ENCODE results near the gene RASA4B.
"Not testable (repeated sequence)": the region's sequence is repeated elsewhere in the genome, so short reads cannot be mapped to it uniquely, and the experiment has no call there.

The RASA4B gene

DNA sequence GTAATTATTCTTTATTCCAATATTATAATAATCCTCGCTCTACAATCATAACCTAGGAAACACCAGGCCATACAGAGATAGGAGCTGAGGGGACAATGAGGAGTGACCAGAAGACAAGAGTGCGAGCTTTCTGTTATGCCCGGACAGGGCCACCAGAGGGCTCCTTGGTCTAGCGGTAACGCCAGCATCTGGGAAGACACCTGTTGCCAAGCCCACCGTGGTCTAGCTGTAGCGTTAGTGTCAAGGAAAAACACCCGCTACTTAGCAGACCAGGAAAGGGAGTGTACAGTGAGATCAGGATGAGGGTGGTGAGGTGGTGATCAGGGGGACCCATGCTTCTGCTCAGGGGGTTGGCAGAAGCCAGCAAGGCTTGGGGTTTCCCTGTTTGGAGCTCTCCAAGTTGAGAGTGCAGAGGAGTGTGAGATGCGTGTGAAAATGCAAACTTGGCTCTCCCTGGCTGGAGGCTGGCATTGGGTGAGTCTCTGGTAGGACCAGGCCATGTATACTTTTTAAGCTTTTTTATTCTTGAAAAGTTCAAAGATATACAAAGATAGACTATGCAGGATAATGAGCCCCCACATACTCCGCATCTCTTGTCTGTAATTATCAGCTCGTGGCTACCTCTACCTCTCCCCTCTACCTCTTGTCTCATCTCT is 37.5 kb downstream of the RASA4B start:
- not testable (repeated sequence) for H3K4me3 ChIP-seq (replicated peaks; ENCODE audit: low read depth, low read length); DNase-seq (ENCODE audit: extremely low read depth, low read depth)
- TF ChIP-seq, protein P1, sequence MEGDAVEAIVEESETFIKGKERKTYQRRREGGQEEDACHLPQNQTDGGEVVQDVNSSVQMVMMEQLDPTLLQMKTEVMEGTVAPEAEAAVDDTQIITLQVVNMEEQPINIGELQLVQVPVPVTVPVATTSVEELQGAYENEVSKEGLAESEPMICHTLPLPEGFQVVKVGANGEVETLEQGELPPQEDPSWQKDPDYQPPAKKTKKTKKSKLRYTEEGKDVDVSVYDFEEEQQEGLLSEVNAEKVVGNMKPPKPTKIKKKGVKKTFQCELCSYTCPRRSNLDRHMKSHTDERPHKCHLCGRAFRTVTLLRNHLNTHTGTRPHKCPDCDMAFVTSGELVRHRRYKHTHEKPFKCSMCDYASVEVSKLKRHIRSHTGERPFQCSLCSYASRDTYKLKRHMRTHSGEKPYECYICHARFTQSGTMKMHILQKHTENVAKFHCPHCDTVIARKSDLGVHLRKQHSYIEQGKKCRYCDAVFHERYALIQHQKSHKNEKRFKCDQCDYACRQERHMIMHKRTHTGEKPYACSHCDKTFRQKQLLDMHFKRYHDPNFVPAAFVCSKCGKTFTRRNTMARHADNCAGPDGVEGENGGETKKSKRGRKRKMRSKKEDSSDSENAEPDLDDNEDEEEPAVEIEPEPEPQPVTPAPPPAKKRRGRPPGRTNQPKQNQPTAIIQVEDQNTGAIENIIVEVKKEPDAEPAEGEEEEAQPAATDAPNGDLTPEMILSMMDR (IDR thresholded peaks at IDR 0.05; ENCODE audit: low read depth, low read length, missing control alignments), result peak; percentile 7

DNA sequence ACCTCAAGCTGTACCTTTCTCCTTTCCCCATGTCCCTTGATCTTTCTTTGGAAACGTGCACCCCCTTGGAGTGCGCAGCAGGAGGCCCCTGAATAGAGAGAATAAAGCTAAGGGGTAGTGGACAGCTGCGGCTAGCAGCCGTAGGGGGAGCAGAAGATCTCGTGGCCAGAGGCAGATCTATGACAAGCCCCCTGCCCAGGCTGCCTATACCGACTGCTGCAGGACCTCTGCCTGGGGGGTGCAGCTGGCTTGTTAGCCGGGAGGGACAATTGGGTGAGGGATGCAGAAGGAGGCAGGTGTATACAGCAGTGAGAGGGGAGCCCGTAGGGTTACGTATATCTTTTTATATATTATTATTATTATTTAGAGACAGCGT is 38.4 kb downstream of the RASA4B start:
- H3K4me3 ChIP-seq (replicated peaks; ENCODE audit: low read depth, low read length); DNase-seq (ENCODE audit: extremely low read depth, low read depth): not testable (repeated sequence)

DNA sequence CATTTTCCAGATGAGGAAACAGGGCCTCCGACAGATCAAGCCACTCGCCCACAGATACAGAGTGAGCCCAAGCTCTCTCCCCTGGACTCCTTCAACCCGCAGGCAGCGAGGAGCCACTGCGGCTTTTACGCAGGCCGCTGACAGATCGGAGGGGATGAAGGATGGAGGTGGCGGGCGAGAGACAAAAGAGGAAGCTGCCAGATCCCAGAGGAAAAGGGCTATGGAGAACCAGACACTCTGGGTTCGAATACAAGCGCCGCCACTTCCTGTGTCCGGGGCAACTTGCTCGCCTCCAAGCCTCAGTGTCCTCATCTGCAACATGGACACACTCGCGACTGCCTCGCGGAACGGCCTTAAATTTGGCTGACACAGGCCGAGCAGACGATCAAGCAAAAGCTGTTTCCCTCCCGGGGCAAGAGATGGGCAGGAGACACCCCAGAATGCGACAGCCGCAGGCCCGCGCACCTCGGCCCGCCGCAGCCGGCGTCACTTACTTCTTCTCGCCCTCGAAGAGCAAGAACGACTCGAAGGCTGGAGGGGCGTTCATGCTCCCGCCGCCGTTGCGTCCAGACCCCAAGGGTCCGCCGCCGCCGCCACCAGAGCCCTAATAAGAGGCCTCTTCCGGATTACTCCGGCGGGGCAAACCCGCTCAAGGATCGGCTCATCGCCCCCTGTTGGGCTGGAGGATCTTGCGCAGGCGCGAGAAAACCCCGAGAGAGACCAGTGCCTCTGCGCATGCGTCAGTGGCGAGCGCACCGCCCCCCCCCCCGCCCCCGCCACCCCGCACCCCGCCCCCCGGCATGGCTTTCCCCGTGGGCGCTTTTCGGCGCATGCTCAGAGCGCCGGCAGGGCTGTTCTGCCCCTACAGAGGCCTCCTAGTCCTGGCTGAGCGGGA is 39.0 kb downstream of the RASA4B start, which contains the start of gene POLR2J:
TSS of gene POLR2J (minus strand) at position 609 of the 895 bp plus-strand sequence. CDS start at position 547, 62 bp downstream.
- DNase-seq (ENCODE audit: extremely low read depth, low read depth), result peak; percentile 26
- H3K4me3 ChIP-seq (replicated peaks; ENCODE audit: low read depth, low read length), result peak within 1 kb of the TSS; percentile 38

DNA sequence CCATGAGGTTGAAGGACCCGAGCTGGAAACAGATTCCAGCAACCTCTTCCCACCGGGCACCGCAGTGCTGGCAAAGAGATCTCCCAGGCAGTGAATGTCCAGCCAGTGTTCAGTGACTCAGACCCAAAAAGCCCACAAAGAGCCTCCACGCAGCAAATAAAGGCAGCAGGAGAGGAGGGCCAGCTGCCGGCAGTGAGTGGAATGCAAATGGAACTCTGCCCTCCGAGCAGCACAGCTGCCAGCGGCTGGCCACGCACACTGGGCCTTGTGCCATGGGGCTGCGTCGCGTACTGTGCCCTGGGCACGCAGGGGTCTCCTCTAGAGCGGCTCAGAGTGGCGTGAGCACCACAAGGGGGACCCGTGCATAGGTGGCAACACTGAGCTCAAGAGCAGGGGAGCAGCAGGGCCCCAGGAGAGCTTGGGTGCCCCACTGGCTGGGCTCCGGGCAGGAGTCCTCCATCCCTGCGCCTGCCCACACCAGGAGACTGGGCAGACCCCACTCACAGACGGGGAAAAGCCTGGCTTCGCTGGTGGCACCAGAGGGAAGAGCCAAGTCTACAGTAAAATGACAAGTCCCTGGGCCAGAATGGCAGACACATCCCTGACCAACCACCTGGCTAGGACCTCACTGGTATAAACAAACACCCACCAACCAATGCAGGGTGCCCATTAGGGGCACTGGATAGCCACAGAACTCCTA is 42.7 kb downstream of the RASA4B start:
- H3K4me3 ChIP-seq (replicated peaks; ENCODE audit: low read depth, low read length); DNase-seq (ENCODE audit: extremely low read depth, low read depth): not testable (repeated sequence)

More for the DNA sequence above, 39.0 kb downstream of the RASA4B start, which contains the start of gene POLR2J:
- TF ChIP-seq, protein P1 (IDR thresholded peaks at IDR 0.05; ENCODE audit: low read depth, low read length, missing control alignments), result peak; percentile 20

DNA sequence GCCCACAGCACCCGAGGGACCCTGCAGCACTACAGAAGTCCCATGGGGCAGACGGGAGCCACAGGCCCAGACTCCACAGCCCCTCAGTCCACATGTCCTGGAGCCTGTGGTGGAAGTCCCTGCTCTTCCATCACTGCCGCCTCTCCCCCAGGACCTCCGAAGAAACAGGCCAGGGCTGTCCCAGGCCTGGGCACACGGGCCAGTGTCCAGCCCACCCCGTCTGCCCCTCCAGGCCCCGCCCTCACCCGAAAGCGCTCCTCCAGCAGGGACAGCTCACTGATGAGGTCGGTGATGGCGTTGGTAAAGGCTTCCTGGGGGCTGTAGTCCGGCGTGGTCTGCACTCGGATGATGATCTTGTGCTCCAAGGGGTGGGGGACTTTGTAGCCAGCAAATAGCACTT is 43.5 kb downstream of the RASA4B start:
- not testable (repeated sequence) for DNase-seq (ENCODE audit: extremely low read depth, low read depth)

DNA sequence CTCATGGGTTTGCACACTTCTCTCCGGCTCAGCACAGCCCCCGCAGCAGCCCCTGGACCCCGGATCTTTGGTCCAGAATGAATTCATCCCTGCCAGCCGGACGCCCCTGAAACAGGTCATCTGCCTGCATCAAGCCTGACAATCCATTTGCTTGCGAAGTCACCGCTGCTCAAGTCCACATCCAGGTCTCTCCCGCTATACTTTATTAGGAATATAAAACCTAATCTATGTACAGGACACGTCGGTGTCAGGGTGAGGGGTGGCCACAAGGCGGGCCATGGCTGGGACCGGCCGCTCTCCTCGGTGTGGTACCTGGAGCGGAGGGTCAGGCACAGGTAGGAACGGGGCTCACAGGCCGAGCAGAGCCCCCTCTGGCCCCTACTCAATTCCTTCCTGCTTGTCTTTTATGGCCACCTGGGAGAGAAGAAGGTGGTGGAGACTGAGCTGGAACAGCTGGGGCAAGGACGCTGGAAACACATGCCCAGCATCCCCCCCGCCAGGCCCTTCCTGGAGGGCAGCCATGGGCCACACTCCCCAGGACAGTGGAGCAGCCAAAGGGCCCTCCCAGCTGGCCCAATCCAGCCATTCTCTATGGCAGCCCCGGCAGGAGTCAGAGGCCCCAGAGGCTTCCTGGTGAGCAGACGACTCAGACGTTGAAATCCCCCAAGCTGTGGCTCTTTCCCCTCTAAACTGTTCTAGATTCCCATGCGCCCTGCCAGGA is 44.1 kb downstream of the RASA4B start:
- H3K4me3 ChIP-seq (replicated peaks; ENCODE audit: low read depth, low read length), result no peak overlapping the region
- no peak for DNase-seq (ENCODE audit: extremely low read depth, low read depth)
- TF ChIP-seq, protein P1 (IDR thresholded peaks at IDR 0.05; ENCODE audit: low read depth, low read length, missing control alignments), result no peak

More for the DNA sequence above, 43.5 kb downstream of the RASA4B start:
- H3K4me3 ChIP-seq (replicated peaks; ENCODE audit: low read depth, low read length), result not testable (repeated sequence)

DNA sequence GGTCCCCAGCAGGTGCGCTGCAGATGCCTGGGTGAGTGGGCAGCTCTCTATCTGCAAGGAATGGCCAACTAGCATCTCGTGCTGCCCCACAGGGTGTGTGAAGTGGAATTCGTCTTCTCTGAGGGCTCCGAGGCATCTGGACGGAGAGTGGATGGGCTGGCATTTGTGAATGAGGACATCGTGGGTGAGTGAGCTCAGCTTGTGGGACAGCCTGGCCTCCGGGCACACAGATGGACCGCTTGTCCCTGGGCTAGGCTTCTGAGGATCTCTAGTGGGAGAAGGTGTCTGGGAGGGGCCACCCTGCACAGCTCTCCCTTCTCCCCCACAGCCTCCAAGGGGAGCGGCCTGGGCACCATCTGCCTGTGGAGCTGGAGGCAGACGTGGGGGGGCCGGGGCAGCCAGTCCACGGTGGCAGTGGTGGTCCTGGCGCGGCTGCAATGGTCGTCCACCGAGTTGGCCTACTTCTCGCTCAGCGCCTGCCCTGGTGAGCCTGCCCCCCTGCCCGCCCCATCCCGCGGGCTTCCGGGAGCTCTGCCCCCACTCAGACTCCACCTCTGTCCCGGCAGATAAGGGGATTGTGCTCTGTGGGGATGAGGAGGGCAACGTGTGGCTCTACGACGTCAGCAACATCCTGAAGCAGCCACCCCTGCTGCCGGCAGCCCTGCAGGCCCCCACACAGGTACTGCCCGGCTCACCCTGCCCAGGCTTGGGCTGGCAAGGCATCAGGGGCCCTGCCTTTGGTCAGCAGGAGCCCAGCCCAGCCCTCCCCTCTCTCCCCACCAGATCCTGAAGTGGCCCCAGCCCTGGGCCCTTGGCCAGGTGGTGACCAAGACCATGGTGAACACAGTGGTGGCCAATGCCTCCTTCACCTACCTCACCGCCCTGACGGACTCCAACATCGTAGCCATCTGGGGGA is 45.2 kb downstream of the RASA4B start:
- no peak overlapping the region for H3K4me3 ChIP-seq (replicated peaks; ENCODE audit: low read depth, low read length)
- TF ChIP-seq, protein P1 (IDR thresholded peaks at IDR 0.05; ENCODE audit: low read depth, low read length, missing control alignments), result no peak
- no peak for DNase-seq (ENCODE audit: extremely low read depth, low read depth)
